OCI-LY3 (cell line): ENCODE data around the gene PABPC1L.

ENCODE experiments used
- H2AFZ ChIP-seq: fragments of 200-600, 300-600 bp; shearing (Covaris generic); 2 replicates; pipeline ENCODE4 v1.6.0; 2014; ENCODE audit warnings: antibody characterized with exemption, low read depth, low read length
- H3K27ac ChIP-seq: fragments of 200-600, 300-600 bp; sonication (generic); 2 replicates; pipeline ENCODE4 v1.5.1; 2014; ENCODE audit warnings: mild to moderate bottlenecking, low read length, moderate library complexity, mixed read lengths
- H3K27me3 ChIP-seq: fragments of 200-600, 300-600 bp; sonication (generic); 2 replicates; pipeline ENCODE4 v1.6.1; 2014; ENCODE audit warnings: low read depth, low read length, mixed read lengths
- H3K36me3 ChIP-seq: fragments of 200-600, 300-600 bp; sonication (generic); replicated peaks from 2 replicates; pipeline ENCODE3; 2014; ENCODE audit warnings: low read depth, low read length, mixed read lengths
- H3K4me1 ChIP-seq: fragments of 300-600, 200-600 bp; sonication (generic); 2 replicates; pipeline ENCODE4 v1.6.1; 2014; ENCODE audit warnings: low read length, mixed read lengths
- H3K4me2 ChIP-seq: fragments of 200-600, 300-600 bp; sonication (generic); 2 replicates; pipeline ENCODE4 v1.6.1; 2014; ENCODE audit warnings: low read length, mixed read lengths
- H3K4me3 ChIP-seq: fragments of 300-600, 200-600 bp; sonication (generic); 2 replicates; pipeline ENCODE4 v1.5.1; 2014; ENCODE audit warnings: antibody characterized with exemption, mild to moderate bottlenecking, low read length, moderate library complexity
- H3K79me2 ChIP-seq: fragments of 300-600, 200-600 bp; shearing (Covaris generic); 2 replicates; pipeline ENCODE4 v1.6.1; 2014; ENCODE audit warnings: mild to moderate bottlenecking, low read length, mixed read lengths
- H3K9ac ChIP-seq: fragments of 300-600, 200-600 bp; shearing (Covaris generic); 2 replicates; pipeline ENCODE4 v1.6.0; 2014; ENCODE audit warnings: mild to moderate bottlenecking, low read length, moderate library complexity
- H3K9me3 ChIP-seq: fragments of 200-600, 300-600 bp; shearing (Covaris generic); 2 replicates; pipeline ENCODE4 v1.6.1; 2014; ENCODE audit warnings: low read length, mixed read lengths; ENCODE audit not compliant: insufficient read depth
- H4K20me1 ChIP-seq: fragments of 200-600, 300-600 bp; sonication (generic); 2 replicates; pipeline ENCODE4 v1.6.1; 2016; ENCODE audit warnings: low read length, mixed read lengths; ENCODE audit not compliant: insufficient read depth
- CTCF ChIP-seq: fragments of 200-600, 300-600 bp; sonication (generic); IDR thresholded peaks from 2 replicates; pipeline ENCODE4 v1.5.1; 2014; ENCODE audit warnings: antibody characterized with exemption, low read length, low read depth
- EZH2phosphoT487 ChIP-seq: fragments of 200-600 bp; shearing (Covaris generic); IDR thresholded peaks from 2 replicates; pipeline ENCODE4 v1.6.1; 2018; ENCODE audit warnings: antibody characterized with exemption, mixed run types, low read depth

PABPC1L gene

GRCh38 chr20:44884907-44885391, 24.9 kb upstream of the PABPC1L start:
- TF ChIP-seq EZH2phosphoT487, result no peak
- TF ChIP-seq CTCF, result no peak
- peak overlapping the region; percentile 7; the same call in 1 of the 2 replicates for H3K27ac ChIP-seq
- H4K20me1 ChIP-seq, result peaks cover 40% of the 10 kb centered on the region
- H3K4me2 ChIP-seq, result peak overlapping the region; percentile 81
- peak overlapping the region; percentile 56 for H2AFZ ChIP-seq
- H3K27me3 ChIP-seq, result no peaks in the 10 kb centered on the region
- H3K9ac ChIP-seq, result peak overlapping the region; percentile 67
- peaks cover 33% of the 10 kb centered on the region for H3K4me1 ChIP-seq
- peaks cover 19% of the 10 kb centered on the region for H3K36me3 ChIP-seq
- H3K4me3 ChIP-seq, result peak overlapping the region; percentile 83
- H3K9me3 ChIP-seq, result no peaks in the 10 kb centered on the region
- peaks cover 44% of the 10 kb centered on the region for H3K79me2 ChIP-seq

GRCh38 chr20:44885392-44886265, 24.2 kb upstream of the PABPC1L start, which contains the start of gene YWHAB:
Gene YWHAB (plus strand): TSS chr20:44885705. CDS start chr20:44901534, 15,829 bp downstream.
- peak within 1 kb of the TSS; percentile 90 for H3K9ac ChIP-seq
- H3K9me3 ChIP-seq, result no peaks in the 10 kb centered on the region
- peak within 1 kb of the TSS; percentile 83 for H3K4me3 ChIP-seq
- H3K4me2 ChIP-seq, result peak within 1 kb of the TSS; percentile 94
- H3K27ac ChIP-seq, result peak within 1 kb of the TSS; percentile 76
- no peak for TF ChIP-seq EZH2phosphoT487
- no peak for TF ChIP-seq CTCF
- H3K36me3 ChIP-seq, result peaks cover 22% of the 10 kb centered on the region
- peaks cover 51% of the 10 kb centered on the region for H3K79me2 ChIP-seq
- peak within 1 kb of the TSS; percentile 56 for H2AFZ ChIP-seq
- no peaks in the 10 kb centered on the region for H3K27me3 ChIP-seq
- H3K4me1 ChIP-seq, result peaks cover 33% of the 10 kb centered on the region
- peaks cover 44% of the 10 kb centered on the region for H4K20me1 ChIP-seq

GRCh38 chr20:44886266-44886651, 23.6 kb upstream of the PABPC1L start:
- H4K20me1 ChIP-seq, result peaks cover 51% of the 10 kb centered on the region
- no peak overlapping the region for H2AFZ ChIP-seq
- H3K36me3 ChIP-seq, result peaks cover 24% of the 10 kb centered on the region
- peak overlapping the region; percentile 76 for H3K27ac ChIP-seq
- H3K4me2 ChIP-seq, result peak overlapping the region; percentile 94
- peak overlapping the region; percentile 90 for H3K9ac ChIP-seq
- peaks cover 58% of the 10 kb centered on the region for H3K79me2 ChIP-seq
- TF ChIP-seq EZH2phosphoT487 (no peak), CTCF (no peak)
- H3K4me3 ChIP-seq, result peak overlapping the region; percentile 83
- no peaks in the 10 kb centered on the region for H3K27me3 ChIP-seq
- no peaks in the 10 kb centered on the region for H3K9me3 ChIP-seq
- peaks cover 33% of the 10 kb centered on the region for H3K4me1 ChIP-seq

GRCh38 chr20:44886828-44887227, 23.0 kb upstream of the PABPC1L start:
- H3K9me3 ChIP-seq, result no peaks in the 10 kb centered on the region
- peak overlapping the region; percentile 90 for H3K9ac ChIP-seq
- no peaks in the 10 kb centered on the region for H3K27me3 ChIP-seq
- peaks cover 33% of the 10 kb centered on the region for H3K4me1 ChIP-seq
- H3K4me2 ChIP-seq, result peak overlapping the region; percentile 94
- no peak overlapping the region for H2AFZ ChIP-seq
- H3K79me2 ChIP-seq, result peaks cover 63% of the 10 kb centered on the region
- TF ChIP-seq CTCF (no peak), EZH2phosphoT487 (no peak)
- peaks cover 56% of the 10 kb centered on the region for H4K20me1 ChIP-seq
- peaks cover 30% of the 10 kb centered on the region for H3K36me3 ChIP-seq
- peak overlapping the region; percentile 83 for H3K4me3 ChIP-seq
- H3K27ac ChIP-seq, result no peak overlapping the region
